HepG2 (cell line): ENCODE measurements around the gene DSCAM. TPM values are rescaled to one million over a fixed set of nuclear protein-coding genes. Genes with fewer than 3 reads are reported as not detected.

Experiments used
- ATAC-seq: fragments of 200-7000 bp; cut with Tn5 transposase; 3 replicates; pipeline ENCODE4 v1.9.1; 2020; ENCODE audit warnings: mild to moderate bottlenecking, moderate library complexity
- BruUV-seq: library from RNA; stranded (reverse); fragments of 400-500 nt; replicated peaks from 2 replicates; lab custom pipeline; 2021; lab: Mats Ljungman, UMichigan
- CTCF ChIA-PET: fragments of 300-600 bp; formaldehyde crosslinking; extraction: SDS; loops from one replicate; lab custom pipeline; 2021; ENCODE audit warnings: low total read pairs, inconsistent platforms, low intra/inter-chr PET ratio; lab: Yijun Ruan, JAX
- POLR2A ChIA-PET: fragments of 350-600 bp; sonication (Branson Sonifier 250); formaldehyde crosslinking; loops from one replicate; lab custom pipeline; 2020; ENCODE audit warnings: antibody characterized with exemption, inconsistent platforms; lab: Yijun Ruan, JAX
- DNase-seq: peaks from one replicate; pipeline ENCODE4 v3.0.0-alpha.2; 2015; ENCODE audit warnings: low spot score
- FAIRE-seq: peaks from 3 replicates; lab custom pipeline; 2011; peaks lifted over from hg19 to GRCh38; lab: Jason Lieb, UNC
- H2AFZ ChIP-seq: one replicate; pipeline ENCODE4 v1.6.1; 2011; ENCODE audit warnings: low read length, inconsistent platforms
- H3K27ac ChIP-seq: fragments of 300-600 bp; 3 replicates; pipeline ENCODE4 v1.8.0; 2011; ENCODE audit warnings: mixed run types, mild to moderate bottlenecking, mixed read lengths, low read length, inconsistent platforms; ENCODE audit not compliant: insufficient read depth; ENCODE audit errors: extremely low read length
- H3K27me3 ChIP-seq, 2 experiments: fragments of 200-600 bp in 1 of 2; 2 replicates in 1 of 2; 3 replicates in 1 of 2; pipeline versions ENCODE4 v1.6.0 to v1.8.0; 2011; ENCODE audit warnings: low read length in 2 of 2, mild to moderate bottlenecking in 2 of 2, moderate library complexity in 2 of 2, inconsistent platforms in 1 of 2; ENCODE audit not compliant: insufficient read depth in 2 of 2, control insufficient read depth in 1 of 2
- H3K36me3 ChIP-seq, 2 experiments: fragments of 200-600 bp in 1 of 2; replicated peaks in 1 of 2; 2 replicates in 1 of 2; 3 replicates in 1 of 2; pipeline versions ENCODE4 v1.5.1 to v1.8.0; 2011; ENCODE audit warnings: low read length in 2 of 2, inconsistent platforms in 1 of 2; ENCODE audit not compliant: insufficient read depth in 2 of 2, control insufficient read depth in 1 of 2
- H3K4me1 ChIP-seq: 2 replicates; pipeline ENCODE4 v1.5.1; 2012; ENCODE audit warnings: low read length, inconsistent platforms; ENCODE audit not compliant: insufficient read depth
- H3K4me2 ChIP-seq: 2 replicates; pipeline ENCODE4 v1.6.0; 2011; ENCODE audit warnings: low read depth, low read length, inconsistent platforms
- H3K4me3 ChIP-seq, 3 experiments: fragments of 200-600 bp in 1 of 3; sonication (generic), shearing (Covaris generic) in 1 of 3; replicated peaks in 1 of 3; 2 replicates each; pipeline ENCODE4 v1.5.1; 2011 to 2016; ENCODE audit warnings: low read length in 3 of 3, inconsistent platforms in 2 of 3, low read depth in 2 of 3, mild to moderate bottlenecking in 2 of 3, control low read depth in 1 of 3, mixed read lengths in 1 of 3; ENCODE audit not compliant: insufficient read depth in 1 of 3
- H3K79me2 ChIP-seq: one replicate; pipeline ENCODE4 v1.6.1; 2011; ENCODE audit warnings: low read length, inconsistent platforms; ENCODE audit not compliant: insufficient read depth
- H3K9ac ChIP-seq: 2 replicates; pipeline ENCODE4 v1.6.0; 2011; ENCODE audit warnings: mild to moderate bottlenecking, low read depth, low read length, inconsistent platforms; ENCODE audit not compliant: insufficient read depth
- H3K9me3 ChIP-seq: 2 replicates; pipeline ENCODE4 v1.5.1; 2012; ENCODE audit warnings: mild to moderate bottlenecking, low read length
- H4K20me1 ChIP-seq: 2 replicates; pipeline ENCODE4 v1.6.0; 2011; ENCODE audit warnings: inconsistent platforms, mild to moderate bottlenecking, low read length, moderate library complexity; ENCODE audit not compliant: insufficient read depth
- CREB1 ChIP-seq, 2 experiments: fragments of 450-650 bp in 1 of 2; IDR thresholded peaks; 2 replicates each; pipeline ENCODE4 v1.6.1; 2016 to 2017; ENCODE audit warnings: control low read depth in 1 of 2, mild to moderate bottlenecking in 1 of 2, missing compliant biosample characterization in 1 of 2, missing genetic modification characterization in 1 of 2
- DRAP1 ChIP-seq: IDR thresholded peaks from 2 replicates; pipeline ENCODE4 v1.6.1; 2016; ENCODE audit warnings: missing genetic modification reagents, missing compliant biosample characterization
- JUND ChIP-seq: sonication (generic); formaldehyde crosslinking; IDR thresholded peaks from 2 replicates; pipeline ENCODE4 v1.8.0; 2022; ENCODE audit warnings: mild to moderate bottlenecking, missing genetic modification reagents
- KLF15 ChIP-seq: sonication (generic); formaldehyde crosslinking; IDR thresholded peaks from 2 replicates; pipeline ENCODE4 v1.8.1; 2023; ENCODE audit warnings: borderline replicate concordance, mild to moderate bottlenecking, inconsistent platforms, missing genetic modification reagents, mixed read lengths
- KLF16 ChIP-seq, 2 experiments: sonication (generic) in 1 of 2; formaldehyde crosslinking in 1 of 2; IDR thresholded peaks; 2 replicates each; pipeline versions ENCODE4 v1.6.1 to v1.8.0; 2016 to 2023; ENCODE audit warnings: missing genetic modification reagents in 2 of 2, missing compliant biosample characterization in 1 of 2
- RORA ChIP-seq: sonication (generic); formaldehyde crosslinking; IDR thresholded peaks from 2 replicates; pipeline ENCODE4 v1.5.0; 2020; ENCODE audit warnings: mild to moderate bottlenecking, missing genetic modification reagents, moderate library complexity
- SMC3 ChIP-seq: IDR thresholded peaks from 2 replicates; pipeline ENCODE4 v1.6.1; 2011; ENCODE audit warnings: low read length, improper control_type of control experiment
- ZBTB8A ChIP-seq: sonication (generic); formaldehyde crosslinking; IDR thresholded peaks from 2 replicates; pipeline ENCODE4 v1.4.0; 2020; ENCODE audit warnings: mild to moderate bottlenecking, low read depth, missing genetic modification reagents, borderline replicate concordance
- ZNF101 ChIP-seq: sonication (generic); formaldehyde crosslinking; IDR thresholded peaks from 2 replicates; pipeline ENCODE4 v1.4.0; 2020; ENCODE audit warnings: mild to moderate bottlenecking, low read depth, missing genetic modification reagents, borderline replicate concordance
- ZNF282 ChIP-seq: fragments of 450-650 bp; IDR thresholded peaks from 2 replicates; pipeline ENCODE4 v1.6.1; 2018; ENCODE audit not compliant: partially characterized antibody
- ZNF775 ChIP-seq: sonication (generic); formaldehyde crosslinking; IDR thresholded peaks from 2 replicates; pipeline ENCODE4 v1.4.0; 2020; ENCODE audit warnings: missing genetic modification reagents, mild to moderate bottlenecking, moderate library complexity, borderline replicate concordance
- ZNF83 ChIP-seq: sonication (generic); formaldehyde crosslinking; IDR thresholded peaks from 2 replicates; pipeline ENCODE4 v1.4.0; 2020; ENCODE audit warnings: missing genetic modification reagents, mild to moderate bottlenecking, borderline replicate concordance
- ZSCAN12 ChIP-seq: sonication (generic); formaldehyde crosslinking; IDR thresholded peaks from 2 replicates; pipeline ENCODE4 v1.9.0; 2021; ENCODE audit warnings: mild to moderate bottlenecking, missing genetic modification reagents
- WGBS: methylation state at CpG from one replicate; pipeline ENCODE4 v1.1.6; 2017; ENCODE audit warnings: low lambda C conversion rate; 5-methylcytosine and 5-hydroxymethylcytosine counted together
- in situ Hi-C: cut with HindIII; loops from 2 replicates; pipeline ENCODE4 v1.10.0; 2017; ENCODE audit warnings: low pct_unique_long_range_greater_than_20kb; ENCODE audit not compliant: extremely low pct_ligation_motif_present
- intact Hi-C: fragments of 100-400 bp; cut with micrococcal nuclease; formaldehyde crosslinking; loops from one replicate; pipeline ENCODE4 v1.10.0; 2022; ENCODE audit not compliant: unreplicated experiment
- polyA plus RNA-seq, 8 experiments: library from polyadenylated mRNA; depleted of rRNA in 3 of 8; stranded (reverse) in 7 of 8; unstranded in 1 of 8; fragments of >200 nt; fragmentation: Illumina TruSeq in 4 of 8; extraction: Trizol in 4 of 8; gene quantifications; 2 replicates each; pipeline versions ENCODE4 v1.2.1 to v1.2.3, GENCODE V29; 2011 to 2016; ENCODE audit warnings: low read depth in 4 of 8, missing spikeins in 1 of 8, mixed read lengths in 1 of 8; ENCODE audit not compliant: insufficient read depth in 1 of 8
- total RNA-seq, 5 experiments: library from RNA; depleted of rRNA; stranded (reverse); fragments of >200 nt; fragmentation: Illumina TruSeq; extraction: Trizol; gene quantifications; 2 replicates each; pipeline ENCODE4 v1.2.3, GENCODE V29; 2016; ENCODE audit warnings: low read depth in 1 of 5
- TF ChIP-seq, protein P1 (sequence below): sonication (generic); formaldehyde crosslinking; IDR thresholded peaks from 2 replicates; pipeline ENCODE4 v1.5.1; 2020; ENCODE audit warnings: missing genetic modification reagents, mild to moderate bottlenecking, borderline replicate concordance

The DSCAM gene
- total and polyA plus RNA-seq, 2 of the 13 experiments (the other 11 are each of a cell fraction or from before 2014, with no cell fraction given): not detected

GRCh38 chr21:40496116-40496515, 350.8 kb downstream of the DSCAM start (continued):
- TF ChIP-seq DRAP1 (CRISPR knock-in tag): no peak

DNA sequence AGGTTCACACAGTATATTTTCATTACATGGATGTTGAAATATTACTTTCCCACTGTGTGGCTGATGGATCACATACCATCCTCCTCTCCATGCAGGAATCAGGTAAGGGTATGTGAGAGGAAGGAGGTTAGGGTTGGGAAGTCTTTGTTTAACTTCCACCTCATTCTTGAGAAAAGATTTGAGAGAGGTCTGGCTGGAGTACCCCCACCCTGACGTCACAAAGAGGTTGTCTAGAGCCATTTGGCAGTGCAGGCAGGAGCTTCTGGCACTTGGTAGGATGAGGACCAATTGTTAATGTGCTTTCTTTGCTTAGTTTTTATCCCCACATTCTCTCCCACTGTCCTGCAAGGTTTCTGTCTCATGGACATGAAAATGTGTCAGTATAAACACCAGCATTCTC, 356.6 kb downstream of the DSCAM start:
- no peak overlapping the region for H3K4me3 ChIP-seq
- H4K20me1 ChIP-seq: no peaks in the 10 kb centered on the region
- DNase-seq (no peak), FAIRE-seq (no peak), ATAC-seq (no peak)
- no TSS peak for BruUV-seq
- no peak overlapping the region for H3K4me2 ChIP-seq
- H3K36me3 ChIP-seq: no peaks in the 10 kb centered on the region
- WGBS: 0% methylated on average over 1 of the region's 1 CpG
- no peaks in the 10 kb centered on the region for H3K4me1 ChIP-seq
- H3K27me3 ChIP-seq: no peaks in the 10 kb centered on the region; a peak in 1 of 5 replicates
- intact Hi-C loops: no loop called here
- CTCF ChIA-PET: no interaction called here
- in situ Hi-C loops: no loop called here
- no peak overlapping the region for H3K27ac ChIP-seq
- peaks cover 83% of the 10 kb centered on the region for H3K9me3 ChIP-seq
- H2AFZ ChIP-seq: no peak overlapping the region
- no peak overlapping the region for H3K9ac ChIP-seq
- H3K79me2 ChIP-seq: no peaks in the 10 kb centered on the region
- POLR2A ChIA-PET: no interaction called here
- TF ChIP-seq RORA: no peak
- TF ChIP-seq CREB1 (IDR thresholded peaks at IDR 0.05): peak; percentile 61; the same call in 1 of the 2 replicates
- TF ChIP-seq CREB1 (CRISPR knock-in tag; IDR thresholded peaks at IDR 0.05): no peak
- no peak for TF ChIP-seq KLF16 (CRISPR knock-in tag; IDR thresholded peaks at IDR 0.05)
- no peak for TF ChIP-seq JUND

GRCh38 chr21:40489001-40489400, 358.0 kb downstream of the DSCAM start:
- Histone ChIP-seq H3K4me3 (no peak overlapping the region), H2AFZ (no peak overlapping the region), H3K36me3 (no peaks in the 10 kb centered on the region), H3K79me2 (no peaks in the 10 kb centered on the region), H3K9me3 (peaks cover 80% of the 10 kb centered on the region), H4K20me1 (no peaks in the 10 kb centered on the region), H3K27me3 (no peaks in the 10 kb centered on the region; a peak in 1 of 5 replicates), H3K9ac (no peak overlapping the region), H3K4me1 (no peaks in the 10 kb centered on the region), H3K27ac (no peak overlapping the region), H3K4me2 (no peak overlapping the region)
- no peak for ATAC-seq
- intact Hi-C loops: no loop called here
- no peak for FAIRE-seq
- ChIA-PET POLR2A (no interaction called here), CTCF (no interaction called here)
- WGBS: 44% methylated on average over 1 of the region's 1 CpG
- in situ Hi-C loops: no loop called here
- BruUV-seq: no TSS peak
- DNase-seq: no peak
- no peak for TF ChIP-seq ZNF775 (CRISPR knock-in tag)
- no peak for TF ChIP-seq KLF15 (CRISPR knock-in tag)
- TF ChIP-seq ZSCAN12: no peak
- TF ChIP-seq SMC3: no peak
- no peak for TF ChIP-seq ZNF282
- TF ChIP-seq ZNF101: no peak
- no peak for TF ChIP-seq ZNF83 (CRISPR knock-in tag)
- TF ChIP-seq ZBTB8A: no peak
- TF ChIP-seq, protein P1, sequence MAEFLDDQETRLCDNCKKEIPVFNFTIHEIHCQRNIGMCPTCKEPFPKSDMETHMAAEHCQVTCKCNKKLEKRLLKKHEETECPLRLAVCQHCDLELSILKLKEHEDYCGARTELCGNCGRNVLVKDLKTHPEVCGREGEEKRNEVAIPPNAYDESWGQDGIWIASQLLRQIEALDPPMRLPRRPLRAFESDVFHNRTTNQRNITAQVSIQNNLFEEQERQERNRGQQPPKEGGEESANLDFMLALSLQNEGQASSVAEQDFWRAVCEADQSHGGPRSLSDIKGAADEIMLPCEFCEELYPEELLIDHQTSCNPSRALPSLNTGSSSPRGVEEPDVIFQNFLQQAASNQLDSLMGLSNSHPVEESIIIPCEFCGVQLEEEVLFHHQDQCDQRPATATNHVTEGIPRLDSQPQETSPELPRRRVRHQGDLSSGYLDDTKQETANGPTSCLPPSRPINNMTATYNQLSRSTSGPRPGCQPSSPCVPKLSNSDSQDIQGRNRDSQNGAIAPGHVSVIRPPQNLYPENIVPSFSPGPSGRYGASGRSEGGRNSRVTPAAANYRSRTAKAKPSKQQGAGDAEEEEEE (CRISPR knock-in tag): no peak
